Osteoblast (primary cell): ENCODE measurements around the gene KLHL29. TPM values are rescaled to one million over a fixed set of nuclear protein-coding genes. Genes with fewer than 3 reads are reported as not detected.
A peak's percentile ranks its signal among the peaks of the same experiment; 100 is the strongest.

ENCODE experiments used
- DNase-seq: peaks from one replicate; pipeline ENCODE4 v3.0.0; 2011; ENCODE audit warnings: low spot score, mixed read lengths; ENCODE audit not compliant: insufficient read length; ENCODE audit errors: missing footprints
- H2AFZ ChIP-seq: 2 replicates; pipeline ENCODE4 v1.6.0; 2011; ENCODE audit warnings: mild to moderate bottlenecking, low read length
- H3K27ac ChIP-seq: 2 replicates; pipeline ENCODE4 v1.5.1; 2011; ENCODE audit warnings: mild to moderate bottlenecking, low read depth, low read length, moderate library complexity
- H3K27me3 ChIP-seq: 2 replicates; pipeline ENCODE4 v1.6.0; 2012; ENCODE audit warnings: mild to moderate bottlenecking, control low read depth, inconsistent platforms, low read length, moderate library complexity; ENCODE audit not compliant: insufficient read depth
- H3K36me3 ChIP-seq: 2 replicates; pipeline ENCODE4 v1.5.1; 2011; ENCODE audit warnings: mild to moderate bottlenecking, low read length, control low read depth, moderate library complexity; ENCODE audit not compliant: insufficient read depth
- H3K4me1 ChIP-seq: 2 replicates; pipeline ENCODE4 v1.5.1; 2011; ENCODE audit warnings: mild to moderate bottlenecking, low read length, control low read depth, moderate library complexity; ENCODE audit not compliant: insufficient read depth
- H3K4me2 ChIP-seq: 2 replicates; pipeline ENCODE4 v1.6.0; 2011; ENCODE audit warnings: mild to moderate bottlenecking, low read length; ENCODE audit not compliant: insufficient read depth
- H3K4me3 ChIP-seq: fragments of 200-600 bp; sonication (generic); 3 replicates; pipeline ENCODE4 v1.5.1; 2012; ENCODE audit warnings: mild to moderate bottlenecking, low read length, inconsistent platforms; ENCODE audit not compliant: insufficient read depth
- H3K79me2 ChIP-seq: 2 replicates; pipeline ENCODE4 v1.6.0; 2012; ENCODE audit warnings: mild to moderate bottlenecking, low read length, control low read depth, inconsistent platforms; ENCODE audit not compliant: insufficient read depth
- H3K9me3 ChIP-seq: 2 replicates; pipeline ENCODE4 v1.5.1; 2011; ENCODE audit warnings: low read depth, low read length, control low read depth
- H4K20me1 ChIP-seq: 2 replicates; pipeline ENCODE4 v1.6.0; 2012; ENCODE audit warnings: mild to moderate bottlenecking, low read length, control low read depth; ENCODE audit not compliant: insufficient read depth
- total RNA-seq: library from RNA; depleted of rRNA; stranded (reverse); fragments of >200 nt; gene quantifications from 2 replicates; pipeline ENCODE4 v1.2.3, GENCODE V29; 2012
- TF ChIP-seq, protein P1 (sequence below): IDR thresholded peaks from 2 replicates; pipeline ENCODE4 v1.5.1; 2011; ENCODE audit warnings: mild to moderate bottlenecking, low read depth, low read length, moderate library complexity; ENCODE audit errors: extremely low read depth

KLHL29 gene
- total RNA-seq, 1 donor: 3.3 TPM

DNA sequence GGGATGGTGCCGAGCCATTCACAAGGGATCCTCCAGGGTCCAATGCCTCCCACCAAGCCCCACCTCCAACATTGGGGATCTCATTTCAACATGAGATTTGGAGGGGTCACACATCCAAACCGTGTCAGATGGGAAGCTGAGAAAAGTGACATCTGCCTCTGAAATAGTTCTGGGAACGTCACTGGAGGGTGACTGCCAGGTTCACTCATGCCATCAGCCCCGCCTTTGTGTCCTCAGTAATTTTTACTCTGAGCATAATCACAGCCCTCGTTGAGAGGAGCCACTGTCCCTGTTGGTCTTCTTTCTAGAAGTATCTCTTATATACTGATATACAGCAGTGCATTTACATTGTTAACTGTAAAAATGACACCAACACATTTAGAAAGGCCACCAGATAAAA lies 67.4 kb downstream of the KLHL29 start:
- Histone ChIP-seq H3K4me2 (peak overlapping the region; percentile 52), H3K4me1 (peaks cover 8% of the 10 kb centered on the region), H3K27me3 (no peaks in the 10 kb centered on the region), H3K9me3 (no peaks in the 10 kb centered on the region), H2AFZ (no peak overlapping the region), H3K36me3 (no peaks in the 10 kb centered on the region), H4K20me1 (peaks cover 2% of the 10 kb centered on the region), H3K27ac (no peak overlapping the region), H3K79me2 (no peaks in the 10 kb centered on the region), H3K4me3 (no peak overlapping the region)
- DNase-seq: no peak
- TF ChIP-seq, protein P1, sequence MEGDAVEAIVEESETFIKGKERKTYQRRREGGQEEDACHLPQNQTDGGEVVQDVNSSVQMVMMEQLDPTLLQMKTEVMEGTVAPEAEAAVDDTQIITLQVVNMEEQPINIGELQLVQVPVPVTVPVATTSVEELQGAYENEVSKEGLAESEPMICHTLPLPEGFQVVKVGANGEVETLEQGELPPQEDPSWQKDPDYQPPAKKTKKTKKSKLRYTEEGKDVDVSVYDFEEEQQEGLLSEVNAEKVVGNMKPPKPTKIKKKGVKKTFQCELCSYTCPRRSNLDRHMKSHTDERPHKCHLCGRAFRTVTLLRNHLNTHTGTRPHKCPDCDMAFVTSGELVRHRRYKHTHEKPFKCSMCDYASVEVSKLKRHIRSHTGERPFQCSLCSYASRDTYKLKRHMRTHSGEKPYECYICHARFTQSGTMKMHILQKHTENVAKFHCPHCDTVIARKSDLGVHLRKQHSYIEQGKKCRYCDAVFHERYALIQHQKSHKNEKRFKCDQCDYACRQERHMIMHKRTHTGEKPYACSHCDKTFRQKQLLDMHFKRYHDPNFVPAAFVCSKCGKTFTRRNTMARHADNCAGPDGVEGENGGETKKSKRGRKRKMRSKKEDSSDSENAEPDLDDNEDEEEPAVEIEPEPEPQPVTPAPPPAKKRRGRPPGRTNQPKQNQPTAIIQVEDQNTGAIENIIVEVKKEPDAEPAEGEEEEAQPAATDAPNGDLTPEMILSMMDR: no peak

DNA sequence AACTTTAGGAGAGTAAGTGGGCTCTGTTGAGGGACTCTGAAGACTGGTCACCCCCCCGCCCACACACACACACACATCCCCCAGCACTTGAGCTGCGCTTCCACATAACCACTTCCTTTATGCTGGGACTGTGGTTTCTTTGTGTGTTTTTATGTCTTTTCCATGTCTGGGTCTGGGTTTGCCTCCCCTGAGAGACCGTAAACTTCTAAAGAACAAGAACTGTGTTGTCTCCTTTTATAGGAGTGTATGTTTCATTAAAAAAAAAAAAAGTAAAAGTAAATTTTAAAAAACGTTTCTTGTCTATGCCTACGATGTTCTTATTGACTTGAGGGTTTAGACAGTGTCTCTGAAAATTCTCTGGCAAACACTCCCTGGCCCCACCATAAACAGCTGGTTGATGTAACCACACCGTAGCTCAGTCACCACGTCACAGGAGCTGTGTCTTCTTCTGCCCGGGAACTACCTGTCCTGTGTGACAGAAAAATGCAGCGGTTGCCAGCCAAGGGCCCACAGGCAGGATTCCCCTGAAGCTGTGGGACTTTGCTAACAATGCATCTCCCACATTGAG lies 68.0 kb downstream of the KLHL29 start:
- H3K4me3 ChIP-seq: peak overlapping the region; percentile 26
- H3K4me2 ChIP-seq: peak overlapping the region; percentile 52
- H3K79me2 ChIP-seq: no peaks in the 10 kb centered on the region
- H3K4me1 ChIP-seq: peaks cover 8% of the 10 kb centered on the region
- peaks cover 2% of the 10 kb centered on the region for H4K20me1 ChIP-seq
- H3K36me3 ChIP-seq: no peaks in the 10 kb centered on the region
- DNase-seq: peak; percentile 80
- H2AFZ ChIP-seq: peak overlapping the region; percentile 60
- no peak overlapping the region for H3K27ac ChIP-seq
- H3K27me3 ChIP-seq: no peaks in the 10 kb centered on the region
- H3K9me3 ChIP-seq: no peaks in the 10 kb centered on the region
- TF ChIP-seq, protein P1: no peak

DNA sequence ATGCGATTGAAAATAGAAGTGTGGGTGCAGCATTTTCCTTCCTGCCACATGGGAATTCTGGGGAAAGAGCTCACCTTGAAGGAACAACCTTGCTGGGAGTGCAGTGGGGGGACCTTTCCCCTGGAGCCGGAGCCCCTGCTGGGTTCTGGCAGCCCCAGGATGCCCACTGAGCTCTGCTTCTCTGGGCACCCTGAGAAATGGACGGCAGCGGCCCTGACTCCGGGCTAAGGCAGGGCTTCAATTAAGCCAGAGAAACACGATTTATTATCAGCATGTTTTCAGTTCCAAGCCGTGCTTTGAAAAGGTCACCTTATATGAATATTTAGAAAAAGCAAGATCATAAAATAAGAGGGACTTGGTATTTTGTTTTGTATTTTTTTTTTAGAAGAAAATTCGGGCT lies 68.5 kb downstream of the KLHL29 start:
- peak overlapping the region; percentile 52 for H3K4me2 ChIP-seq

DNA sequence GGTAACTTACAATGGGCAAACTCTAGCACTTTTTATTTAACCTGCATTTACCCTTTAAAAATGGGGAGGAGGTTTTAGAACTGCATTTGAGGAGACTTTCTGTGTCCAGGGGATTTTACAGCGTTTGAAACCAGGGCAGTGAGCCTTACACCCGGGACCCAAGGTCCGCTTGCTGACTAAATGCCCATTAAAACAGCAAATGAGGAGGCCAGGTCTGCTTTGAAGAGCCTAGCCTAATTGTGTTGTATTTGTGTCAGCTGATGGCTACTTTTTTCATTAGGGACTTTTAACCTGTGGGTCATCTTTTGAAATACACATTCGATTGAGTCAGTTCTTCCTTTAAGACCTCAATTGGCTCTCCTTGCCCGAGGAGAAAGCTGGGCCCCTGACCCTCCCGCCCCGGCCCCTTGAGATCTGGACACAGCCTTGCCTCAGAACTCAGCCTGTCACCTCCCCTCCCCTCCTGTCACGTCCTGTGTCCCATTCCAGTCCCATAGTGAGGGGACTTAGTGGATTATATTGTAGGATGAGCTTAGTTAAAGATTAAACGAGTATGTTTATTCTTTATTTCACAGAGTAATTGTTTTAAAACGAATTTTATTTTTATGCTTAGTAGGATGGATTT lies 69.0 kb downstream of the KLHL29 start:
- no peaks in the 10 kb centered on the region for H3K27me3 ChIP-seq
- no peaks in the 10 kb centered on the region for H3K36me3 ChIP-seq
- TF ChIP-seq, protein P1: no peak
- H3K79me2 ChIP-seq: no peaks in the 10 kb centered on the region
- no peak overlapping the region for H3K4me2 ChIP-seq
- no peaks in the 10 kb centered on the region for H3K9me3 ChIP-seq
- DNase-seq: no peak
- H3K4me1 ChIP-seq: peaks cover 8% of the 10 kb centered on the region
- H4K20me1 ChIP-seq: peaks cover 2% of the 10 kb centered on the region
- no peak overlapping the region for H2AFZ ChIP-seq
- H3K4me3 ChIP-seq: no peak overlapping the region
- H3K27ac ChIP-seq: no peak overlapping the region

More for the DNA sequence above, 68.5 kb downstream of the KLHL29 start:
- Histone ChIP-seq H3K27ac (no peak overlapping the region), H3K4me3 (peak overlapping the region; percentile 26), H2AFZ (peak overlapping the region; percentile 38), H4K20me1 (peaks cover 2% of the 10 kb centered on the region), H3K9me3 (no peaks in the 10 kb centered on the region), H3K4me1 (peaks cover 8% of the 10 kb centered on the region), H3K79me2 (no peaks in the 10 kb centered on the region), H3K36me3 (no peaks in the 10 kb centered on the region), H3K27me3 (no peaks in the 10 kb centered on the region)
- no peak for DNase-seq
- TF ChIP-seq, protein P1: no peak
